Type B pancreatic cell (in vitro differentiated cells): ENCODE data around the gene SLC35A4. TPM values are rescaled to one million over a fixed set of nuclear protein-coding genes. Genes with fewer than 3 reads are reported as not detected.

Experiments
- DNase-seq: peaks from one replicate; pipeline ENCODE4 v3.0.0; 2021; ENCODE audit warnings: mixed read lengths; ENCODE audit not compliant: unreplicated experiment; ENCODE audit errors: extremely low spot score
- H3K27ac Mint-ChIP-seq: 2 replicates; pipeline ENCODE4 v1.8.0; 2021; ENCODE audit warnings: mild to moderate bottlenecking, mixed read lengths
- H3K27me3 Mint-ChIP-seq: 2 replicates; pipeline ENCODE4 v1.8.0; 2021; ENCODE audit warnings: mixed read lengths
- H3K36me3 Mint-ChIP-seq: 2 replicates; pipeline ENCODE4 v1.8.0; 2021; ENCODE audit warnings: mixed read lengths
- H3K4me1 Mint-ChIP-seq: one replicate; pipeline ENCODE4 v1.8.0; 2021; ENCODE audit warnings: mixed read lengths; ENCODE audit not compliant: unreplicated experiment
- H3K4me3 Mint-ChIP-seq: 2 replicates; pipeline ENCODE4 v1.8.0; 2021; ENCODE audit warnings: mild to moderate bottlenecking, mixed read lengths
- H3K9me3 Mint-ChIP-seq: 2 replicates; pipeline ENCODE4 v1.8.0; 2021; ENCODE audit warnings: mixed read lengths
- long read RNA-seq: library from polyadenylated mRNA; unstranded; transcript quantifications from one replicate; pipeline ENCODE4 v2.0.0, GENCODE V29; 2020
- total RNA-seq: library from RNA; stranded (reverse); gene quantifications from 2 replicates; pipeline ENCODE4 v1.2.1, GENCODE V29; 2021; ENCODE audit warnings: low replicate concordance
- TF ChIP-seq, protein P1 (sequence below): fragments of 200-600 bp; sonication (generic); conservative IDR thresholded peaks from 2 replicates; pipeline ENCODE4 v1.5.0; 2021; ENCODE audit warnings: antibody characterized with exemption, mild to moderate bottlenecking

SLC35A4 gene, protein sequence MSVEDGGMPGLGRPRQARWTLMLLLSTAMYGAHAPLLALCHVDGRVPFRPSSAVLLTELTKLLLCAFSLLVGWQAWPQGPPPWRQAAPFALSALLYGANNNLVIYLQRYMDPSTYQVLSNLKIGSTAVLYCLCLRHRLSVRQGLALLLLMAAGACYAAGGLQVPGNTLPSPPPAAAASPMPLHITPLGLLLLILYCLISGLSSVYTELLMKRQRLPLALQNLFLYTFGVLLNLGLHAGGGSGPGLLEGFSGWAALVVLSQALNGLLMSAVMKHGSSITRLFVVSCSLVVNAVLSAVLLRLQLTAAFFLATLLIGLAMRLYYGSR
- total RNA-seq = 82.6 and 85.8 TPM in 2 replicates
- long read RNA-seq, transcript SLC35A4-201 (3 exons, 3,041 nt) = major isoform, 39 of 50 reads
- long read RNA-seq, partial matches to known transcripts = 0 of 50 reads
- long read RNA-seq, other reads (novel, unspliced or antisense) = 8 of 50 reads

DNA sequence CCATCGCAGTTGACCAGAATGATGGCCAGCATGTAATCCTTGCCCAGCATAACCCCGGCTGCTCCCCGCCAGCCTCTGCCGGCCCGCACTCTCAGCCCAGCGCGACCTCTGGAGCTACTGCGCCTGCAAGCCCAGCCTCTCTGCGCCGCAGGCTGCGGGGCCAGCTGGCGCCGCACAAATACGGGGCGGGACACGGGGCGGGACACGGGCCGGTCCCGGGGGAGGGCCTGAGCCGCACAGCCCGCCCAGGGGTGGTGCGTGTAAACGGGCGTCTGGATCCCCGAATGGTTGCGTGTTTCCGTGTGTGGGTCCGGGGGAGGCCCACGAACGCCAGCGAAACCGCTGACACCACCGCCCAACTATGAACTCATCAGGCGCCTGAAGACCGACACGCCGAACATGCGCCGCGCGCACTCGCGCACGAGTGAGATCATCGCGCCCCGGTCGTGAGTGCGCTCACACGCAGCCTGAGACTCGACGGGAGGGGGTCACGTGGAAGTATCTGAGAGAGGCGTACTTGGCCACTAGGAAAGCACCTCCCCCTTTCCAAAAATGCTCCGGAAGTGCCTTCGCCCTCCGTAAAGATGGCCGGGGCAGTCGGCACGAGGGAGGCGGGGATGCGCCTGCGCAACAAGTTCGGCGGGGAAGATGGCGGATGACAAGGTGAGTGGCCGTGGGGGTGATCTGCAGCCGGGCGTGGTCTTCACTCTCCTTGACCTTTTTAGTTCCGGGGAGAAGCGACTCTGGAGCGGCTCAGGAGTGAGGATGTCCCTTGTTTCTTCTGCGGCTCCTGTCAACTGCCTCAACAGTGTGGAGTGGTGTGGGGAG, at the start of gene SLC35A4, which contains the start of gene APBB3:
Gene SLC35A4 (plus strand): TSS at position 633 of the 828 bp plus-strand sequence. CDS start 2,342 bp downstream, outside the sequence.
Gene APBB3 (minus strand): TSS at position 403 of the 828 bp plus-strand sequence. CDS start 353 bp downstream, at position 50.
- peak; percentile 94 for DNase-seq
- TF ChIP-seq, protein P1, sequence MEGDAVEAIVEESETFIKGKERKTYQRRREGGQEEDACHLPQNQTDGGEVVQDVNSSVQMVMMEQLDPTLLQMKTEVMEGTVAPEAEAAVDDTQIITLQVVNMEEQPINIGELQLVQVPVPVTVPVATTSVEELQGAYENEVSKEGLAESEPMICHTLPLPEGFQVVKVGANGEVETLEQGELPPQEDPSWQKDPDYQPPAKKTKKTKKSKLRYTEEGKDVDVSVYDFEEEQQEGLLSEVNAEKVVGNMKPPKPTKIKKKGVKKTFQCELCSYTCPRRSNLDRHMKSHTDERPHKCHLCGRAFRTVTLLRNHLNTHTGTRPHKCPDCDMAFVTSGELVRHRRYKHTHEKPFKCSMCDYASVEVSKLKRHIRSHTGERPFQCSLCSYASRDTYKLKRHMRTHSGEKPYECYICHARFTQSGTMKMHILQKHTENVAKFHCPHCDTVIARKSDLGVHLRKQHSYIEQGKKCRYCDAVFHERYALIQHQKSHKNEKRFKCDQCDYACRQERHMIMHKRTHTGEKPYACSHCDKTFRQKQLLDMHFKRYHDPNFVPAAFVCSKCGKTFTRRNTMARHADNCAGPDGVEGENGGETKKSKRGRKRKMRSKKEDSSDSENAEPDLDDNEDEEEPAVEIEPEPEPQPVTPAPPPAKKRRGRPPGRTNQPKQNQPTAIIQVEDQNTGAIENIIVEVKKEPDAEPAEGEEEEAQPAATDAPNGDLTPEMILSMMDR = no peak
- Mint-ChIP-seq H3K27ac (peak within 1 kb of the TSS; percentile 87), H3K4me3 (peak within 1 kb of the TSS; percentile 90), H3K4me1 (peaks cover 9% of the 10 kb centered on the region), H3K27me3 (no peaks in the 10 kb centered on the region), H3K36me3 (peaks cover 11% of the 10 kb centered on the region), H3K9me3 (no peaks in the 10 kb centered on the region)

DNA sequence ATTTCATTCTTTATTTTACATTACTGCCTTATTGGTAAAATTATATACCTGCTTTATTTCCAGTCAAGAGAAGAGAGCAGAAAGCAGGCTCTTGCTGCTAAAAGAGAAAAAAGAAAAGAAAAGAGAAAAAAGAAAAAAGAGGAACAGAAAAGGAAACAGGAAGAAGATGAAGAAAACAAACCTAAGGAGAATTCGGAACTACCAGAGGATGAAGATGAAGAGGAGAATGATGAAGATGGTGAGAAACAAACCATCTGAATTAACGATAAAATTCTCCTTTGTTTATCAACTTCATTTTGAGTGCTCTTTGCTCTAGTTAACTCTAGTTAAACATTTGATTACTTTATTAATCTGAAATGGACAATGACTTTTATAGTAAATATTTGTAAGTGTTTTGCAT, 40.6 kb upstream of the SLC35A4 start:
- Mint-ChIP-seq H3K9me3 (no peaks in the 10 kb centered on the region), H3K27me3 (no peaks in the 10 kb centered on the region), H3K27ac (no peak overlapping the region), H3K4me1 (no peaks in the 10 kb centered on the region), H3K4me3 (no peak overlapping the region), H3K36me3 (peaks cover 14% of the 10 kb centered on the region)
- TF ChIP-seq, protein P1 = no peak
- no peak for DNase-seq

DNA sequence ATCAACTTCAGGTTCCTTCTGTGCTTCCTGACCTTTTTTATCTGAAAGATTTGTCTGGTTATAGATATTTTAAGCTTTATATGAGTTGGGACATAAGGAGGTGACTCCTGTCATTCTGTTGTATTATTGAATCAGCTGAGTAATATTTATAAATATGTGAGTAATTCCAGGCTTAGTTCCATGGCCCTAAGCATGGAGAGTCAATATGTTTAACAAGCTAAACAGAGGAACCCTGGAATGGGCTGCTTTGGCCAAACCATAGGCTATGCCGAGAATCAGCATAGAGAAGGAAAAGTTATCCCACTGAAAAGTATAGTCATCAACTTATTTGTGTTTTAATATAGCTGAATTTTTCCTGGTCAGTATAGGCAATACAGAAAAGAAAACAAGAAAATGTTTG, 24.4 kb upstream of the SLC35A4 start:
- no peak overlapping the region for H3K4me3 Mint-ChIP-seq
- no peaks in the 10 kb centered on the region for H3K9me3 Mint-ChIP-seq
- no peak overlapping the region for H3K27ac Mint-ChIP-seq
- H3K27me3 Mint-ChIP-seq = no peaks in the 10 kb centered on the region
- TF ChIP-seq, protein P1 = no peak
- H3K36me3 Mint-ChIP-seq = peaks cover 16% of the 10 kb centered on the region
- no peaks in the 10 kb centered on the region for H3K4me1 Mint-ChIP-seq
- DNase-seq = no peak

DNA sequence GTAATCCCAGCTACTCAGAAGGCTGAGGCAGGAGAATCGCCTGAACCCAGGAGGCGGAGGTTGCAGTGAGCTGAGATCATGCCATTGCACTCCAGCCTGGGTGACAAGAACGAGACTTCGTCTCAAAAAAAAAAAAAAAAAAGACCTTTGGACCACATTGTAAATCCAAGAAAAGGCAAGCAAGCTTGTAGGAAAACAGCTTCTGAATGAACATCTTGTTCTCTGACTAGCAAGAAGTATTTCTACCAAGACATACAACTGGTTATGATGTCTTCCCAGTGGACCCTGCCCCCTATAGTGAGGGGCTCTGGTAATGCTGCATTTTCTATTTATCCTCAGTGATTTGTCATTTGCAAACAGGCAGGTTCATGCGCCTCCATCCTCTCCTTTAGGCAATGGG, 21.7 kb upstream of the SLC35A4 start:
- no peaks in the 10 kb centered on the region for H3K9me3 Mint-ChIP-seq
- TF ChIP-seq, protein P1 = no peak
- peaks cover 11% of the 10 kb centered on the region for H3K36me3 Mint-ChIP-seq
- no peaks in the 10 kb centered on the region for H3K27me3 Mint-ChIP-seq
- H3K4me3 Mint-ChIP-seq = no peak overlapping the region
- DNase-seq = no peak
- no peak overlapping the region for H3K27ac Mint-ChIP-seq
- H3K4me1 Mint-ChIP-seq = peaks cover 1% of the 10 kb centered on the region

DNA sequence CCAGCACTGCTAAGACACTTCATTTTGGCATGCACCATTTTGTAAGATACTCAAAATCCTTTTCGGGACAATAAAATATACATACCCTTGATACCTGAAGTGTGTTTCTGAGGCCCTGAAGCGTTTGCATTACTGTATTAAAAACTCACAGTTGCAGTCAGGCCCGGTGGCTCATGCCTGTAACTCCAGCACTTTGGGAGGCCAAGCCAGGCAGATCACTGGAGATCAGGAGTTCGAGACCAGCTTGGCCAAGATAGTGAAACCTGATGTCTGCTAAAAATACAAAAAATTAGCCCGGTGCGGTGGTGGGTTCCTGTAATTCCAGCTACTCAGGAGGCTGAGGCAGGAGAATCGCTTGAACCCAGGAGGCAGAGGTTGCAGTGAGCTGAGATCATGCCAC, 19.6 kb upstream of the SLC35A4 start:
- Mint-ChIP-seq H3K4me3 (no peak overlapping the region), H3K27me3 (no peaks in the 10 kb centered on the region), H3K9me3 (no peaks in the 10 kb centered on the region), H3K4me1 (peaks cover 13% of the 10 kb centered on the region), H3K36me3 (peaks cover 11% of the 10 kb centered on the region), H3K27ac (no peak overlapping the region)
- TF ChIP-seq, protein P1 = no peak
- no peak for DNase-seq
